HepG2 (cell line): Measurements from ENCODE around the gene ACTR1A. TPM values are rescaled to one million over a fixed set of nuclear protein-coding genes. Genes with fewer than 3 reads are reported as not detected.

Experiments
- GPN1 ChIP-seq: sonication (generic); formaldehyde crosslinking; IDR thresholded peaks from 2 replicates; pipeline ENCODE4 v1.5.1; 2020; ENCODE audit warnings: missing genetic modification reagents, borderline replicate concordance
- GTF3A ChIP-seq: sonication (generic); formaldehyde crosslinking; conservative IDR thresholded peaks from 2 replicates; pipeline ENCODE4 v1.4.0; 2020; ENCODE audit warnings: mild to moderate bottlenecking, missing genetic modification reagents
- ISL2 ChIP-seq: sonication (generic); formaldehyde crosslinking; IDR thresholded peaks from 2 replicates; pipeline ENCODE4 v1.5.0; 2020; ENCODE audit warnings: missing genetic modification reagents
- NFATC3 ChIP-seq: sonication (generic); formaldehyde crosslinking; IDR thresholded peaks from 2 replicates; pipeline ENCODE4 v1.5.1; 2020; ENCODE audit warnings: mild to moderate bottlenecking, missing genetic modification reagents
- NFYC ChIP-seq: IDR thresholded peaks from 2 replicates; pipeline ENCODE4 v1.6.1; 2016; ENCODE audit warnings: missing genetic modification reagents, missing compliant biosample characterization
- PHB2 ChIP-seq: fragments of 450-650 bp; IDR thresholded peaks from 2 replicates; pipeline ENCODE4 v1.6.1; 2018; ENCODE audit not compliant: partially characterized antibody
- SP140L ChIP-seq: sonication (generic); formaldehyde crosslinking; IDR thresholded peaks from 2 replicates; pipeline ENCODE4 v1.4.0; 2020; ENCODE audit warnings: missing genetic modification reagents, borderline replicate concordance
- TCF12 ChIP-seq, 2 experiments: fragments of 450-650 bp in 1 of 2; sonication (generic) in 1 of 2; formaldehyde crosslinking in 1 of 2; IDR thresholded peaks; 2 replicates each; pipeline versions ENCODE4 v1.6.1 to v1.8.0; 2017 to 2022; ENCODE audit warnings: antibody characterized with exemption in 1 of 2, mild to moderate bottlenecking in 1 of 2, missing genetic modification reagents in 1 of 2, moderate library complexity in 1 of 2
- ZNF180 ChIP-seq: sonication (generic); formaldehyde crosslinking; IDR thresholded peaks from 2 replicates; pipeline ENCODE4 v1.4.0; 2020; ENCODE audit warnings: low read depth, missing genetic modification reagents, borderline replicate concordance
- ZNF326 ChIP-seq: sonication (generic); formaldehyde crosslinking; IDR thresholded peaks from 2 replicates; pipeline ENCODE4 v1.4.0; 2020; ENCODE audit warnings: missing genetic modification reagents, borderline replicate concordance
- ZNF382 ChIP-seq: sonication (generic); formaldehyde crosslinking; IDR thresholded peaks from 2 replicates; pipeline ENCODE4 v1.5.0; 2020; ENCODE audit warnings: missing genetic modification reagents, mild to moderate bottlenecking, borderline replicate concordance
- ZNF556 ChIP-seq: sonication (generic); formaldehyde crosslinking; IDR thresholded peaks from 2 replicates; pipeline ENCODE4 v1.4.0; 2020; ENCODE audit warnings: mild to moderate bottlenecking, missing genetic modification reagents, borderline replicate concordance
- ZNF605 ChIP-seq: sonication (generic); formaldehyde crosslinking; IDR thresholded peaks from 2 replicates; pipeline ENCODE4 v1.8.0; 2022; ENCODE audit warnings: mild to moderate bottlenecking, missing genetic modification reagents
- ZNF660 ChIP-seq: sonication (generic); formaldehyde crosslinking; IDR thresholded peaks from 2 replicates; pipeline ENCODE4 v1.5.1; 2020; ENCODE audit warnings: mild to moderate bottlenecking, low read depth, missing genetic modification reagents, borderline replicate concordance
- ZNF672 ChIP-seq: sonication (generic); formaldehyde crosslinking; IDR thresholded peaks from 2 replicates; pipeline ENCODE4 v1.8.1; 2022; ENCODE audit warnings: missing genetic modification reagents
- ZNF790 ChIP-seq: sonication (generic); formaldehyde crosslinking; IDR thresholded peaks from 2 replicates; pipeline ENCODE4 v1.8.0; 2022; ENCODE audit warnings: missing genetic modification reagents, mild to moderate bottlenecking, borderline replicate concordance
- ZNF891 ChIP-seq: sonication (generic); formaldehyde crosslinking; IDR thresholded peaks from 2 replicates; pipeline ENCODE4 v1.5.0; 2020; ENCODE audit warnings: mild to moderate bottlenecking, missing genetic modification reagents
- polyA plus RNA-seq, 8 experiments: library from polyadenylated mRNA; depleted of rRNA in 3 of 8; stranded (reverse) in 7 of 8; unstranded in 1 of 8; fragments of >200 nt; fragmentation: Illumina TruSeq in 4 of 8; extraction: Trizol in 4 of 8; gene quantifications; 2 replicates each; pipeline versions ENCODE4 v1.2.1 to v1.2.3, GENCODE V29; 2011 to 2016; ENCODE audit warnings: low read depth in 4 of 8, missing spikeins in 1 of 8, mixed read lengths in 1 of 8; ENCODE audit not compliant: insufficient read depth in 1 of 8
- total RNA-seq, 5 experiments: library from RNA; depleted of rRNA; stranded (reverse); fragments of >200 nt; fragmentation: Illumina TruSeq; extraction: Trizol; gene quantifications; 2 replicates each; pipeline ENCODE4 v1.2.3, GENCODE V29; 2016; ENCODE audit warnings: low read depth in 1 of 5
- TF ChIP-seq, protein P1 (sequence below): sonication (generic); formaldehyde crosslinking; IDR thresholded peaks from 2 replicates; pipeline ENCODE4 v1.8.0; 2022; ENCODE audit warnings: mild to moderate bottlenecking, missing genetic modification reagents, moderate library complexity
- TF ChIP-seq, protein P2 (sequence below): sonication (generic); formaldehyde crosslinking; conservative IDR thresholded peaks from 2 replicates; pipeline ENCODE4 v1.8.0; 2022; ENCODE audit warnings: mild to moderate bottlenecking, moderate library complexity, missing genetic modification reagents
- TF ChIP-seq, protein P3 (sequence below): conservative IDR thresholded peaks from 2 replicates; pipeline ENCODE4 v1.6.1; 2018; ENCODE audit warnings: missing genetic modification reagents
- TF ChIP-seq, protein P4 (sequence below), 2 experiments: sonication (generic) in 1 of 2; formaldehyde crosslinking in 1 of 2; IDR thresholded peaks; 2 replicates each; pipeline versions ENCODE4 v1.4.0 to v1.6.1; 2018 to 2020; ENCODE audit warnings: missing genetic modification reagents in 2 of 2, borderline replicate concordance in 1 of 2, low read depth in 1 of 2, mild to moderate bottlenecking in 1 of 2, missing biosample characterization in 1 of 2
- TF ChIP-seq, protein P5 (sequence below): sonication (generic); formaldehyde crosslinking; IDR thresholded peaks from 2 replicates; pipeline ENCODE4 v1.4.0; 2020; ENCODE audit warnings: mild to moderate bottlenecking, missing genetic modification reagents

ACTR1A gene
- total and polyA plus RNA-seq, 2 of the 13 experiments (the other 11 are each of a cell fraction or from before 2014, with no cell fraction given) = 59.6 to 62.8 TPM

DNA sequence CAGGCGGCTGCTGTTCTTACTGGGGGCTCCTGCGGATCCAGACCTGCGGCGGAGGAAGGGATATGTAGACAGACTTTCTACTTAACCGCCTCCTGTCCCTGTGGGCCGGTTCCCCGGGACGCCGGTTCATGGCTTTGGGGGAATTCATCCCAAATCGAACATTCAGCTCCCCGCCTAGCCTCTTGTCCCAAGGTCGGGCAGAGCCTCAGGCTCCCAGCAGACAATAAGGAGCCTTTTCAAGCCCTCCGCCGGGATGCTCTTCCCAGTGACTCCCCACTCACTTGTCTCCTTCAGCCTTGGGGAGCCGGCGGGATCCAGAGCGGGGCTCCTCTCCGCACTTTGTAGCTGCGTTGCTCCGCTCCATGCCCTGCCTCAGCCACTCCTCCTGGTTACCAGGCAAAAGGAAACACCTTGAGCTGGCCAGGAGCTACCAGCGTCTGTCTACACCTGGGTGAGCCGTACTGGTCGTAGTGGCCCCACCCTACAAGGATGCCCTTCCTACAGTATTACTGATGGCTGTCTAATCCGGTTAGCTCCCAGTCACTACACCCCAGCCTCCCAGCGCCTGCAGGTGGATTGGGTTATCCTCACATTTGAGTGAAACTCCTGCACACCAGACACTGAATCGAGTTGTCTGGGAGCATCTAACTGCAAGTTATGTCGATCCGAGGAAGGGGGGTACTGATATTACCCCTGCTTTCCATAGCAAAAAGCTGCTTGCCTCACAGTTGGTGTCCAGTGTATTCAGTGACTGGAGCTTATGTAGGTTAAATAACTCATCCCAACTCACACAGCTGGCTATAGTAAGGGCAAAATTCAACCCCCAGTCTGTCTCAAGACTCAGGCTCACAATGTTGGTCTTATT lies 51.2 kb downstream of the ACTR1A start, which contains the start of gene C10orf95 (continued):
- no peak for TF ChIP-seq ZNF660 (CRISPR knock-in tag)
- TF ChIP-seq, protein P1, sequence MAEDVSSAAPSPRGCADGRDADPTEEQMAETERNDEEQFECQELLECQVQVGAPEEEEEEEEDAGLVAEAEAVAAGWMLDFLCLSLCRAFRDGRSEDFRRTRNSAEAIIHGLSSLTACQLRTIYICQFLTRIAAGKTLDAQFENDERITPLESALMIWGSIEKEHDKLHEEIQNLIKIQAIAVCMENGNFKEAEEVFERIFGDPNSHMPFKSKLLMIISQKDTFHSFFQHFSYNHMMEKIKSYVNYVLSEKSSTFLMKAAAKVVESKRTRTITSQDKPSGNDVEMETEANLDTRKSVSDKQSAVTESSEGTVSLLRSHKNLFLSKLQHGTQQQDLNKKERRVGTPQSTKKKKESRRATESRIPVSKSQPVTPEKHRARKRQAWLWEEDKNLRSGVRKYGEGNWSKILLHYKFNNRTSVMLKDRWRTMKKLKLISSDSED (CRISPR knock-in tag) = no peak
- TF ChIP-seq ZNF382 = no peak
- no peak for TF ChIP-seq SP140L (CRISPR knock-in tag)
- TF ChIP-seq ZNF672 = no peak
- no peak for TF ChIP-seq ISL2 (CRISPR knock-in tag)
- TF ChIP-seq, protein P2, sequence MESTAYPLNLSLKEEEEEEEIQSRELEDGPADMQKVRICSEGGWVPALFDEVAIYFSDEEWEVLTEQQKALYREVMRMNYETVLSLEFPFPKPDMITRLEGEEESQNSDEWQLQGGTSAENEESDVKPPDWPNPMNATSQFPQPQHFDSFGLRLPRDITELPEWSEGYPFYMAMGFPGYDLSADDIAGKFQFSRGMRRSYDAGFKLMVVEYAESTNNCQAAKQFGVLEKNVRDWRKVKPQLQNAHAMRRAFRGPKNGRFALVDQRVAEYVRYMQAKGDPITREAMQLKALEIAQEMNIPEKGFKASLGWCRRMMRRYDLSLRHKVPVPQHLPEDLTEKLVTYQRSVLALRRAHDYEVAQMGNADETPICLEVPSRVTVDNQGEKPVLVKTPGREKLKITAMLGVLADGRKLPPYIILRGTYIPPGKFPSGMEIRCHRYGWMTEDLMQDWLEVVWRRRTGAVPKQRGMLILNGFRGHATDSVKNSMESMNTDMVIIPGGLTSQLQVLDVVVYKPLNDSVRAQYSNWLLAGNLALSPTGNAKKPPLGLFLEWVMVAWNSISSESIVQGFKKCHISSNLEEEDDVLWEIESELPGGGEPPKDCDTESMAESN = no peak
- no peak for TF ChIP-seq GTF3A
- TF ChIP-seq NFATC3 (CRISPR knock-in tag) = no peak
- TF ChIP-seq ZNF180 (CRISPR knock-in tag) = 0 out of 2 replicates have a peak, but pooled peaks have one; percentile 33
- no peak for TF ChIP-seq ZNF326
- TF ChIP-seq ZNF891 (CRISPR knock-in tag) = no peak
- 0 out of 2 replicates have a peak, but pooled peaks have one; percentile 51 for TF ChIP-seq ZNF605 (CRISPR knock-in tag)
- TF ChIP-seq NFYC = no peak
- TF ChIP-seq, protein P3, sequence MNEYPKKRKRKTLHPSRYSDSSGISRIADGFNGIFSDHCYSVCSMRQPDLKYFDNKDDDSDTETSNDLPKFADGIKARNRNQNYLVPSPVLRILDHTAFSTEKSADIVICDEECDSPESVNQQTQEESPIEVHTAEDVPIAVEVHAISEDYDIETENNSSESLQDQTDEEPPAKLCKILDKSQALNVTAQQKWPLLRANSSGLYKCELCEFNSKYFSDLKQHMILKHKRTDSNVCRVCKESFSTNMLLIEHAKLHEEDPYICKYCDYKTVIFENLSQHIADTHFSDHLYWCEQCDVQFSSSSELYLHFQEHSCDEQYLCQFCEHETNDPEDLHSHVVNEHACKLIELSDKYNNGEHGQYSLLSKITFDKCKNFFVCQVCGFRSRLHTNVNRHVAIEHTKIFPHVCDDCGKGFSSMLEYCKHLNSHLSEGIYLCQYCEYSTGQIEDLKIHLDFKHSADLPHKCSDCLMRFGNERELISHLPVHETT (CRISPR knock-in tag) = no peak
- TF ChIP-seq, protein P4, sequence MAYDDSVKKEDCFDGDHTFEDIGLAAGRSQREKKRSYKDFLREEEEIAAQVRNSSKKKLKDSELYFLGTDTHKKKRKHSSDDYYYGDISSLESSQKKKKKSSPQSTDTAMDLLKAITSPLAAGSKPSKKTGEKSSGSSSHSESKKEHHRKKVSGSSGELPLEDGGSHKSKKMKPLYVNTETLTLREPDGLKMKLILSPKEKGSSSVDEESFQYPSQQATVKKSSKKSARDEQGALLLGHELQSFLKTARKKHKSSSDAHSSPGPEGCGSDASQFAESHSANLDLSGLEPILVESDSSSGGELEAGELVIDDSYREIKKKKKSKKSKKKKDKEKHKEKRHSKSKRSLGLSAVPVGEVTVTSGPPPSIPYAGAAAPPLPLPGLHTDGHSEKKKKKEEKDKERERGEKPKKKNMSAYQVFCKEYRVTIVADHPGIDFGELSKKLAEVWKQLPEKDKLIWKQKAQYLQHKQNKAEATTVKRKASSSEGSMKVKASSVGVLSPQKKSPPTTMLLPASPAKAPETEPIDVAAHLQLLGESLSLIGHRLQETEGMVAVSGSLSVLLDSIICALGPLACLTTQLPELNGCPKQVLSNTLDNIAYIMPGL (CRISPR knock-in tag; IDR thresholded peaks at IDR 0.05; ENCODE audit: borderline replicate concordance in 1 of 2, low read depth in 1 of 2) = peak in 1 of 2 experiments; percentile 5; a peak in 1 of 4 replicates
- TF ChIP-seq GPN1 (CRISPR knock-in tag) = no peak
- TF ChIP-seq ZNF790 (CRISPR knock-in tag) = no peak
- TF ChIP-seq ZNF556 (CRISPR knock-in tag) = no peak
- TF ChIP-seq TCF12 (IDR thresholded peaks at IDR 0.05) = no peak
- TF ChIP-seq TCF12 (CRISPR knock-in tag; IDR thresholded peaks at IDR 0.05) = no peak
- TF ChIP-seq PHB2 = no peak
- TF ChIP-seq, protein P5, sequence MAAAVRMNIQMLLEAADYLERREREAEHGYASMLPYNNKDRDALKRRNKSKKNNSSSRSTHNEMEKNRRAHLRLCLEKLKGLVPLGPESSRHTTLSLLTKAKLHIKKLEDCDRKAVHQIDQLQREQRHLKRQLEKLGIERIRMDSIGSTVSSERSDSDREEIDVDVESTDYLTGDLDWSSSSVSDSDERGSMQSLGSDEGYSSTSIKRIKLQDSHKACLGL = no peak
